ENCODE measurements around the gene KCTD2. TPM values are rescaled to one million over a fixed set of nuclear protein-coding genes. Genes with fewer than 3 reads are reported as not detected.

KCTD2 gene
- total RNA-seq, 2 donors from 2014 or later, result 27.7 to 32.8 TPM

GRCh38 chr17:75063201-75063600 lies 16.2 kb downstream of the KCTD2 start:
- DNase-seq, result no peak
- H3K4me3 Mint-ChIP-seq, result no peak overlapping the region
- H3K9me3 Mint-ChIP-seq, result no peaks in the 10 kb centered on the region
- peaks cover 62% of the 10 kb centered on the region for H3K36me3 Mint-ChIP-seq (ENCODE audit: low read depth)
- Histone ChIP-seq H3K9ac (ENCODE audit: extremely low read depth, low read length, poor library complexity, severe bottlenecking) (no peak overlapping the region), H3K27ac (ENCODE audit: low read depth, low read length) (no peak overlapping the region), H3K36me3 (ENCODE audit: control insufficient read depth, insufficient read depth, low read length) (peaks cover 58% of the 10 kb centered on the region), H3K4me1 (ENCODE audit: control insufficient read depth, insufficient read depth, low read length) (peaks cover 8% of the 10 kb centered on the region), H3K9me3 (ENCODE audit: control insufficient read depth, low read length) (no peaks in the 10 kb centered on the region), H3K4me3 (ENCODE audit: low read length) (no peak overlapping the region), H3K27me3 (ENCODE audit: control insufficient read depth, insufficient read depth, low read length, poor library complexity, severe bottlenecking) (no peaks in the 10 kb centered on the region)
- TF ChIP-seq, protein P1, sequence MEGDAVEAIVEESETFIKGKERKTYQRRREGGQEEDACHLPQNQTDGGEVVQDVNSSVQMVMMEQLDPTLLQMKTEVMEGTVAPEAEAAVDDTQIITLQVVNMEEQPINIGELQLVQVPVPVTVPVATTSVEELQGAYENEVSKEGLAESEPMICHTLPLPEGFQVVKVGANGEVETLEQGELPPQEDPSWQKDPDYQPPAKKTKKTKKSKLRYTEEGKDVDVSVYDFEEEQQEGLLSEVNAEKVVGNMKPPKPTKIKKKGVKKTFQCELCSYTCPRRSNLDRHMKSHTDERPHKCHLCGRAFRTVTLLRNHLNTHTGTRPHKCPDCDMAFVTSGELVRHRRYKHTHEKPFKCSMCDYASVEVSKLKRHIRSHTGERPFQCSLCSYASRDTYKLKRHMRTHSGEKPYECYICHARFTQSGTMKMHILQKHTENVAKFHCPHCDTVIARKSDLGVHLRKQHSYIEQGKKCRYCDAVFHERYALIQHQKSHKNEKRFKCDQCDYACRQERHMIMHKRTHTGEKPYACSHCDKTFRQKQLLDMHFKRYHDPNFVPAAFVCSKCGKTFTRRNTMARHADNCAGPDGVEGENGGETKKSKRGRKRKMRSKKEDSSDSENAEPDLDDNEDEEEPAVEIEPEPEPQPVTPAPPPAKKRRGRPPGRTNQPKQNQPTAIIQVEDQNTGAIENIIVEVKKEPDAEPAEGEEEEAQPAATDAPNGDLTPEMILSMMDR (conservative IDR thresholded peaks at IDR 0.05), result no peak
- peak overlapping the region; percentile 66 for H3K27ac Mint-ChIP-seq
- H3K4me1 Mint-ChIP-seq, result peaks cover 13% of the 10 kb centered on the region
- H3K27me3 Mint-ChIP-seq (ENCODE audit: insufficient read depth), result no peaks in the 10 kb centered on the region
- WGBS, 2 experiments (ENCODE audit: insufficient coverage in 1 of 2, insufficient read length in 1 of 2), result 94% methylated on average over 12 to 13 of the region's 13 CpGs

- Mint-ChIP-seq H3K27me3 (ENCODE audit: insufficient read depth) (no peaks in the 10 kb centered on the region), H3K4me1 (peaks cover 13% of the 10 kb centered on the region), H3K9me3 (no peaks in the 10 kb centered on the region), H3K27ac (peak overlapping the region; percentile 56), H3K4me3 (no peak overlapping the region), H3K36me3 (ENCODE audit: low read depth) (peaks cover 62% of the 10 kb centered on the region)
- Histone ChIP-seq H3K36me3 (ENCODE audit: control insufficient read depth, insufficient read depth, low read length) (peaks cover 58% of the 10 kb centered on the region), H3K27me3 (ENCODE audit: control insufficient read depth, insufficient read depth, low read length, poor library complexity, severe bottlenecking) (no peaks in the 10 kb centered on the region), H3K9me3 (ENCODE audit: control insufficient read depth, low read length) (no peaks in the 10 kb centered on the region), H3K27ac (ENCODE audit: low read depth, low read length) (no peak overlapping the region), H3K9ac (ENCODE audit: extremely low read depth, low read length, poor library complexity, severe bottlenecking) (no peak overlapping the region), H3K4me1 (ENCODE audit: control insufficient read depth, insufficient read depth, low read length) (peaks cover 8% of the 10 kb centered on the region), H3K4me3 (ENCODE audit: low read length) (no peak overlapping the region)
- TF ChIP-seq, protein P1 (conservative IDR thresholded peaks at IDR 0.05), result peak; percentile 38
- DNase-seq, result no peak
- 90 to 98% methylated on average over 2 to 3 of the region's 3 CpGs for WGBS, 2 experiments (ENCODE audit: insufficient coverage in 1 of 2, insufficient read length in 1 of 2)
Observed at GRCh38 chr17:75063626-75064025, 16.6 kb downstream of the KCTD2 start.

DNA sequence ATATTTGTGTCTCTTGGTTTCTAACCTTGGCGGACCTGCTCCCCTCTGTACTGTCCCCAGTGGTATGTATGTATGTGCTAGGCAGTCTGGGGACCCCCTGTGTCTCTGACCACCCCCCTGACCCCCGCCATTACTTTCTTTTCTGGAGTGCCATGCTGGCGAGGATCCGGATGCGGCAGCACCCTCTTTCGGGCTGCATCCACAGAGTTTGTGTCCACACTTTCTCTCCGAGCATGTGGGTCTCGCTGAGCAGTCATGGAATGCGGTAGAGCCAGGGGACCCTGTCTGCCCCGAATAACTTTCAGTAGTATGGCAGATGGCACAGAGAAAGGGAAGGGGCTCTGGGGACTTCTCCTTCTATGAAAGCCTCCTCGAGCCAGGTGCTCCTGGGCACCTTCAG lies 17.0 kb downstream of the KCTD2 start:
- H3K4me1 ChIP-seq (ENCODE audit: control insufficient read depth, insufficient read depth, low read length), result peaks cover 8% of the 10 kb centered on the region
- peaks cover 62% of the 10 kb centered on the region for H3K36me3 Mint-ChIP-seq (ENCODE audit: low read depth)
- DNase-seq, result no peak
- peak overlapping the region; percentile 56 for H3K27ac Mint-ChIP-seq
- peaks cover 13% of the 10 kb centered on the region for H3K4me1 Mint-ChIP-seq
- H3K27me3 Mint-ChIP-seq (ENCODE audit: insufficient read depth), result no peaks in the 10 kb centered on the region
- H3K27me3 ChIP-seq (ENCODE audit: control insufficient read depth, insufficient read depth, low read length, poor library complexity, severe bottlenecking), result no peaks in the 10 kb centered on the region
- no peak overlapping the region for H3K9ac ChIP-seq (ENCODE audit: extremely low read depth, low read length, poor library complexity, severe bottlenecking)
- no peaks in the 10 kb centered on the region for H3K9me3 Mint-ChIP-seq
- H3K4me3 ChIP-seq (ENCODE audit: low read length), result no peak overlapping the region
- 92 to 97% methylated on average over 10 to 11 of the region's 11 CpGs for WGBS, 2 experiments (ENCODE audit: insufficient coverage in 1 of 2, insufficient read length in 1 of 2)
- no peak overlapping the region for H3K4me3 Mint-ChIP-seq
- no peaks in the 10 kb centered on the region for H3K9me3 ChIP-seq (ENCODE audit: control insufficient read depth, low read length)
- peaks cover 58% of the 10 kb centered on the region for H3K36me3 ChIP-seq (ENCODE audit: control insufficient read depth, insufficient read depth, low read length)
- TF ChIP-seq, protein P1 (conservative IDR thresholded peaks at IDR 0.05), result no peak
- no peak overlapping the region for H3K27ac ChIP-seq (ENCODE audit: low read depth, low read length)
